HG02981 (cell line): ENCODE results near the gene HHEX.
"Not testable (repeated sequence)": the region's sequence is repeated elsewhere in the genome, so short reads cannot be mapped to it uniquely, and the experiment has no call there.

ENCODE experiments used
- ATAC-seq: cut with Tn5 transposase; IDR thresholded peaks from one replicate; pipeline ENCODE4 v1.9.1; 2021; ENCODE audit warnings: mild to moderate bottlenecking, moderate library complexity; ENCODE audit not compliant: unreplicated experiment

HHEX gene

GRCh38 chr10:92732958-92733357, 43.2 kb downstream of the HHEX start:
- no peak for ATAC-seq

DNA sequence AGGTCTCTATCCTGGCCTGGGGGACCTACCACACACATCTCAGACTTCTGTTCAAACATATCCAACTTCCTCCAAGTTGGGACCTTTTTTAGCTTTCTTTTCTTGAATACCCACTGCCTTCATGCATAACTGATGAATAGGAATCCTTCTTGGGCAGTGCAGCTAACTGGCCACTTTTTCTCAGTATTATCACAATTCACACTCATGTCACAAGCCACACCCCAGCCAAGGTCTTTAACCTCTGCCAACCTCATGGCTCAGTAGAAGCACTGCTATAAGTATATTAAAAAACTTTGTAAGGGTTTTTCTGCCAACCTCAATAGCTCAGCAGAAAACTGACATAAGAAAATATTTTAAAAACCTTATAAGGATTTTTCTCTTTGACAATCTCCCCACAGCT, 44.5 kb downstream of the HHEX start:
- ATAC-seq: no peak

- no peak for ATAC-seq
Observed at GRCh38 chr10:92735938-92736337, 46.2 kb downstream of the HHEX start.

GRCh38 chr10:92737484-92737883, 47.7 kb downstream of the HHEX start:
- no peak for ATAC-seq

- no peak for ATAC-seq
Observed at GRCh38 chr10:92740762-92741161, 51.0 kb downstream of the HHEX start.

DNA sequence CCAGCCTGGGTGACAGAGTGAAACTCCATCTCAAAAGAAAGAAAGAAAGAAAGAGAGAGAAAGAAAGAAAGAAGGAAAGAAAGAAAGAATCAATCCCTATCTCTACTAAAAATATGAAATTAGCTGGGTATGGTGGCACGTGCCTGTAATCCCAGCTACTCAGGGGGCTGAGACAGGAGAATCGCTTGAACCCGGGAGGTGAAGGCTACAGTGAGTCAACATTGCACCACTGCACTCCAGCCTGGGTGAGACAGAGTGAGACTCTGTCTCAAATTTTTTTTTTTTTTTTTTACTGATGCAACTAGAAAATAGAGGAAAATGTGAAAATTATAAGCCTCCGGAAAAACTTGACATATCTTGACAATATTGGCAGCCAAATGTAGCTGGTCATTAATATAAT, 52.0 kb downstream of the HHEX start:
- not testable (repeated sequence) for ATAC-seq

DNA sequence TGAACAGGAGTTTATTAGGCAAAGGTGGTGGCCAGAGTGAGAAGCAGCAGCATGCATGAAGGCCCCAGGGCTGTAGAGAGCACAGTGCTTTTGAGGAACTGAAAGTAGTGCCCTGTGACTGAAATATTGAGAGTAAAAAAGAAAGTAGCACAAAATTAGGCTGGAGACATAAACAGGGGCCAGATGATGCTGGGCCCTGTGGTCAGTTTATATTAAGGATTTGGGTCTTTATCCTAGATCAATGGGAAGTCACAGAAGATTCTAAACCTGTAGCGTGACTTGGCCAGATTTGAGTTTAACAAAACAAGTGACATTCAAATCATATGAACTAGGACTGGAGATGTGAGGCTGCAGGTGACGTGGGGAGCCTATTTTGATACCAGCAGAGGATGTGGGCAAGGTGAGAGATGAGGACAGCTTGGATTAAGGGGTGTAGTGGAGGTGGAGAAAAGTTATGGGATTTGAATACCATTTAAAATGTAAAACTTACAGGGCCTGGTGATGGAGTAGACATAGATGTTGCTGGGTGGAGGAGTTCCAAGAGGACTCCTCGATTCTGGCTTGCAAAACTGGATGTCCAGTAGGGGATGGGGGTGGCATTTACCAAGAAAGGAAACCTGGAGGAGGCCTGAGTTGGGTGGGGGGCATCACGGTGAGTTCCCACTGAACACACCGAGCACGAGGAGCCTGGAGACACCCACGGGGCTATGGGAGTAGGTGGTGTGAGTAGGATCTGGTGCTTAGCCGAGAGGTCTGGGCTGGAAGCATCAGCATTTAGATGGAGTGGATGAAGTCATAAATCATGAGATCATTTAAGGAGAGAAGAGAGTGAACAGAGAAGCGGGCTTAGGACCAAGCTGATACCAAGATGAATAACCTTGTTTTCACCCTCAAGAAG, 52.8 kb downstream of the HHEX start:
- peak; percentile 96 for ATAC-seq
